HUES64 (cell line): Measurements from ENCODE around the gene TCN1. TPM values are rescaled to one million over a fixed set of nuclear protein-coding genes. Genes with fewer than 3 reads are reported as not detected.
"Not testable (repeated sequence)": the region's sequence is repeated elsewhere in the genome, so short reads cannot be mapped to it uniquely, and the experiment has no call there.

Experiments used
- H3K27ac ChIP-seq: 2 replicates; pipeline ENCODE4 v1.7.0; 2013; ENCODE audit warnings: low read depth, low read length, inconsistent platforms
- H3K27me3 ChIP-seq: 2 replicates; pipeline ENCODE4 v1.6.1; 2013; ENCODE audit warnings: mild to moderate bottlenecking, low read length; ENCODE audit not compliant: insufficient read depth
- H3K36me3 ChIP-seq: 2 replicates; pipeline ENCODE4 v1.6.1; 2013; ENCODE audit warnings: mild to moderate bottlenecking, low read length; ENCODE audit not compliant: insufficient read depth
- H3K4me1 ChIP-seq: 2 replicates; pipeline ENCODE4 v1.6.1; 2013; ENCODE audit warnings: mild to moderate bottlenecking, low read length, moderate library complexity; ENCODE audit not compliant: insufficient read depth
- H3K4me3 ChIP-seq: 2 replicates; pipeline ENCODE4 v1.5.1; 2013; ENCODE audit warnings: mild to moderate bottlenecking, low read length, moderate library complexity
- H3K9ac ChIP-seq: 2 replicates; pipeline ENCODE4 v1.6.1; 2013; ENCODE audit warnings: mild to moderate bottlenecking, low read depth, low read length
- H3K9me3 ChIP-seq: 2 replicates; pipeline ENCODE4 v1.6.1; 2013; ENCODE audit warnings: low read depth, low read length; ENCODE audit not compliant: insufficient read depth
- WGBS: fragments of 150-250, 120-280 bp; methylation state at CpG from one replicate; pipeline ENCODE4 v1.1.7; 2013; ENCODE audit warnings: missing lambda C conversion rate; 5-methylcytosine and 5-hydroxymethylcytosine counted together
- polyA plus RNA-seq, 2 experiments: library from polyadenylated mRNA; stranded (reverse); fragments of 50-300 nt; gene quantifications; one replicate each; pipeline ENCODE4 v1.2.3, GENCODE V29; 2013

The TCN1 gene
- polyA plus RNA-seq (2013, experiment 1 of 2) = not detected
- not detected for polyA plus RNA-seq (2013, experiment 2 of 2)

GRCh38 chr11:59866397-59866796 is at the start of gene TCN1:
Gene TCN1, minus strand, starts transcription at chr11:59866487. Its CDS starts 17 bp downstream, at chr11:59866470.
- WGBS = 91% methylated on average over 2 of the region's 3 CpGs
- H3K27me3 ChIP-seq = no peaks in the 10 kb centered on the region
- no peaks in the 10 kb centered on the region for H3K9me3 ChIP-seq
- H3K36me3 ChIP-seq = no peaks in the 10 kb centered on the region
- H3K4me3 ChIP-seq = no peak within 1 kb of the TSS
- H3K9ac ChIP-seq = no peak within 1 kb of the TSS
- H3K4me1 ChIP-seq = no peaks in the 10 kb centered on the region
- no peak within 1 kb of the TSS for H3K27ac ChIP-seq

GRCh38 chr11:59903569-59903968 is 37.3 kb upstream of the TCN1 start:
- H3K36me3 ChIP-seq, H3K4me3 ChIP-seq, H3K27me3 ChIP-seq, H3K4me1 ChIP-seq, H3K9ac ChIP-seq, H3K27ac ChIP-seq, H3K9me3 ChIP-seq: not testable (repeated sequence)
- 100% methylated on average over 1 of the region's 2 CpGs for WGBS

GRCh38 chr11:59901306-59901705 is 35.0 kb upstream of the TCN1 start:
- H3K9me3 ChIP-seq = no peaks in the 10 kb centered on the region
- no peak overlapping the region for H3K9ac ChIP-seq
- H3K36me3 ChIP-seq = no peaks in the 10 kb centered on the region
- no peak overlapping the region for H3K27ac ChIP-seq
- no peaks in the 10 kb centered on the region; the same call in 1 of the 2 replicates for H3K4me1 ChIP-seq
- H3K27me3 ChIP-seq = no peaks in the 10 kb centered on the region
- 91% methylated on average over 1 of the region's 1 CpG for WGBS
- no peak overlapping the region for H3K4me3 ChIP-seq

- H3K4me3 ChIP-seq = no peak overlapping the region
- H3K27ac ChIP-seq = no peak overlapping the region
- no peaks in the 10 kb centered on the region for H3K27me3 ChIP-seq
- no peaks in the 10 kb centered on the region for H3K9me3 ChIP-seq
- no peaks in the 10 kb centered on the region; the same call in 1 of the 2 replicates for H3K4me1 ChIP-seq
- no peak overlapping the region for H3K9ac ChIP-seq
- no peaks in the 10 kb centered on the region for H3K36me3 ChIP-seq
- 90% methylated on average over 6 of the region's 6 CpGs for WGBS
Observed at GRCh38 chr11:59900366-59901126, 34.3 kb upstream of the TCN1 start.

GRCh38 chr11:59899532-59899931 is 33.2 kb upstream of the TCN1 start:
- no peaks in the 10 kb centered on the region for H3K36me3 ChIP-seq
- H3K4me3 ChIP-seq = no peak overlapping the region
- H3K27ac ChIP-seq = no peak overlapping the region
- no peaks in the 10 kb centered on the region for H3K9me3 ChIP-seq
- 86% methylated on average over 11 of the region's 11 CpGs for WGBS
- H3K4me1 ChIP-seq = peaks cover 4% of the 10 kb centered on the region
- H3K9ac ChIP-seq = no peak overlapping the region
- H3K27me3 ChIP-seq = no peaks in the 10 kb centered on the region

GRCh38 chr11:59898650-59899049 is 32.4 kb upstream of the TCN1 start:
- 96% methylated on average over 7 of the region's 7 CpGs for WGBS
- Histone ChIP-seq H3K4me3 (no peak overlapping the region), H3K9ac (no peak overlapping the region), H3K27ac (no peak overlapping the region), H3K27me3 (no peaks in the 10 kb centered on the region), H3K36me3 (no peaks in the 10 kb centered on the region), H3K4me1 (peaks cover 4% of the 10 kb centered on the region), H3K9me3 (no peaks in the 10 kb centered on the region)

GRCh38 chr11:59898046-59898445 is 31.8 kb upstream of the TCN1 start:
- Histone ChIP-seq H3K4me1 (peaks cover 4% of the 10 kb centered on the region), H3K36me3 (no peaks in the 10 kb centered on the region), H3K27me3 (no peaks in the 10 kb centered on the region), H3K9ac (no peak overlapping the region), H3K27ac (no peak overlapping the region), H3K4me3 (no peak overlapping the region), H3K9me3 (no peaks in the 10 kb centered on the region)
- WGBS = 98% methylated on average over 31 of the region's 31 CpGs

- Histone ChIP-seq H3K4me1 (peaks cover 12% of the 10 kb centered on the region), H3K27me3 (no peaks in the 10 kb centered on the region), H3K4me3 (no peak overlapping the region), H3K27ac (no peak overlapping the region), H3K9ac (no peak overlapping the region), H3K9me3 (no peaks in the 10 kb centered on the region), H3K36me3 (no peaks in the 10 kb centered on the region)
- 98% methylated on average over 1 of the region's 1 CpG for WGBS
Observed at GRCh38 chr11:59894616-59895015, 28.3 kb upstream of the TCN1 start.

GRCh38 chr11:59891781-59892181 is 25.5 kb upstream of the TCN1 start:
- H3K4me1 ChIP-seq = peaks cover 12% of the 10 kb centered on the region
- 36% methylated on average over 4 of the region's 4 CpGs for WGBS
- H3K36me3 ChIP-seq = no peaks in the 10 kb centered on the region
- no peaks in the 10 kb centered on the region for H3K27me3 ChIP-seq
- peak overlapping the region; percentile 24; the same call in 1 of the 2 replicates for H3K27ac ChIP-seq
- H3K4me3 ChIP-seq = no peak overlapping the region
- H3K9ac ChIP-seq = no peak overlapping the region
- no peaks in the 10 kb centered on the region; the same call in 1 of the 2 replicates for H3K9me3 ChIP-seq

GRCh38 chr11:59887156-59887555 is 20.9 kb upstream of the TCN1 start:
- H3K9me3 ChIP-seq, H3K9ac ChIP-seq, H3K36me3 ChIP-seq, H3K27ac ChIP-seq, H3K4me1 ChIP-seq, H3K27me3 ChIP-seq, H3K4me3 ChIP-seq: not testable (repeated sequence)

- Histone ChIP-seq H3K27me3 (no peaks in the 10 kb centered on the region), H3K36me3 (no peaks in the 10 kb centered on the region), H3K4me1 (no peaks in the 10 kb centered on the region), H3K4me3 (no peak overlapping the region), H3K27ac (no peak overlapping the region), H3K9ac (no peak overlapping the region), H3K9me3 (no peaks in the 10 kb centered on the region)
- WGBS = 91% methylated on average over 1 of the region's 1 CpG
Observed at GRCh38 chr11:59883597-59883996, 17.3 kb upstream of the TCN1 start.

- Histone ChIP-seq H3K9ac (no peak overlapping the region), H3K9me3 (no peaks in the 10 kb centered on the region), H3K4me3 (no peak overlapping the region), H3K27ac (no peak overlapping the region), H3K36me3 (no peaks in the 10 kb centered on the region), H3K4me1 (peaks cover 12% of the 10 kb centered on the region), H3K27me3 (no peaks in the 10 kb centered on the region)
- WGBS = 83% methylated on average over 1 of the region's 1 CpG
Observed at GRCh38 chr11:59879567-59879966, 13.3 kb upstream of the TCN1 start.
